Caco-2 (cell line): ENCODE data around the gene UBE2O. TPM values are rescaled to one million over a fixed set of nuclear protein-coding genes. Genes with fewer than 3 reads are reported as not detected.

Experiments used
- BruUV-seq: library from RNA; stranded (reverse); fragments of 400-500 nt; replicated peaks from 2 replicates; lab custom pipeline; 2021; lab: Mats Ljungman, UMichigan
- CTCF ChIA-PET: fragments of 300-600 bp; sonication (Branson Sonifier 250); formaldehyde crosslinking; loops from one replicate; lab custom pipeline; 2022; ENCODE audit warnings: antibody characterized with exemption; lab: Charles Lee
- POLR2A ChIA-PET: fragments of 300-600 bp; sonication (Branson Sonifier 250); formaldehyde crosslinking; loops from one replicate; lab custom pipeline; 2022; ENCODE audit warnings: antibody characterized with exemption; lab: Charles Lee
- DNase-seq, 2 experiments: peaks; one replicate each; pipeline versions ENCODE4 v3.0.0 to v3.0.0-alpha.2; 2020 to 2022
- H3K27me3 ChIP-seq: replicated peaks from 2 replicates; pipeline ENCODE4 v1.6.0; 2011; ENCODE audit warnings: low read length; ENCODE audit not compliant: control insufficient read depth, insufficient read depth
- H3K36me3 ChIP-seq: 2 replicates; pipeline ENCODE4 v1.5.1; 2011; ENCODE audit warnings: low read length; ENCODE audit not compliant: control insufficient read depth, insufficient read depth
- H3K4me1 ChIP-seq: fragments of 250-450 bp; sonication (Bioruptor Pico); 2 replicates; pipeline ENCODE4 v1.5.1; 2020; ENCODE audit warnings: mild to moderate bottlenecking
- H3K4me3 ChIP-seq: 2 replicates; pipeline ENCODE4 v1.5.1; 2011; ENCODE audit warnings: low read depth, mild to moderate bottlenecking, control low read depth, low read length
- H3K9me3 ChIP-seq: fragments of 250-450 bp; sonication (Bioruptor Pico); 2 replicates; pipeline ENCODE4 v1.5.1; 2020; ENCODE audit warnings: mild to moderate bottlenecking, moderate library complexity
- H3K27ac Mint-ChIP-seq: one replicate; pipeline ENCODE4 v1.8.0; 2022; ENCODE audit warnings: mixed read lengths; ENCODE audit not compliant: unreplicated experiment
- H3K27me3 Mint-ChIP-seq: one replicate; pipeline ENCODE4 v1.8.0; 2022; ENCODE audit warnings: mixed read lengths; ENCODE audit not compliant: insufficient read depth, unreplicated experiment
- H3K36me3 Mint-ChIP-seq: one replicate; pipeline ENCODE4 v1.8.0; 2022; ENCODE audit warnings: mild to moderate bottlenecking, mixed read lengths; ENCODE audit not compliant: insufficient read depth, unreplicated experiment
- H3K4me1 Mint-ChIP-seq: one replicate; pipeline ENCODE4 v1.8.0; 2022; ENCODE audit warnings: low read depth, mixed read lengths; ENCODE audit not compliant: unreplicated experiment
- H3K4me3 Mint-ChIP-seq: one replicate; pipeline ENCODE4 v1.8.0; 2022; ENCODE audit warnings: mild to moderate bottlenecking, moderate library complexity, mixed read lengths; ENCODE audit not compliant: unreplicated experiment
- H3K9me3 Mint-ChIP-seq: one replicate; pipeline ENCODE4 v1.8.0; 2022; ENCODE audit warnings: mixed read lengths; ENCODE audit not compliant: unreplicated experiment
- intact Hi-C: fragments of 100-400 bp; cut with micrococcal nuclease; formaldehyde crosslinking; loops from one replicate; pipeline ENCODE4 v1.10.0; 2022; ENCODE audit not compliant: unreplicated experiment
- total RNA-seq: library from RNA; stranded (reverse); gene quantifications from 2 replicates; pipeline ENCODE4 v1.2.3, GENCODE V29; 2022
- TF ChIP-seq, protein P1 (sequence below), 2 experiments: fragments of 200-600 bp in 1 of 2; IDR thresholded peaks; 1 replicate in 1 of 2; 2 replicates in 1 of 2; pipeline versions ENCODE4 v1.5.1 to v1.8.0; 2011 to 2022; ENCODE audit warnings: antibody characterized with exemption in 1 of 2, control low read depth in 1 of 2, inconsistent platforms in 1 of 2, low read depth in 1 of 2, low read length in 1 of 2, mild to moderate bottlenecking in 1 of 2, moderate library complexity in 1 of 2; ENCODE audit not compliant: insufficient read depth in 1 of 2, severe bottlenecking in 1 of 2, unreplicated experiment in 1 of 2

UBE2O gene
- total RNA-seq, 1 experiment from 2014 or later, result 37.6 TPM

DNA sequence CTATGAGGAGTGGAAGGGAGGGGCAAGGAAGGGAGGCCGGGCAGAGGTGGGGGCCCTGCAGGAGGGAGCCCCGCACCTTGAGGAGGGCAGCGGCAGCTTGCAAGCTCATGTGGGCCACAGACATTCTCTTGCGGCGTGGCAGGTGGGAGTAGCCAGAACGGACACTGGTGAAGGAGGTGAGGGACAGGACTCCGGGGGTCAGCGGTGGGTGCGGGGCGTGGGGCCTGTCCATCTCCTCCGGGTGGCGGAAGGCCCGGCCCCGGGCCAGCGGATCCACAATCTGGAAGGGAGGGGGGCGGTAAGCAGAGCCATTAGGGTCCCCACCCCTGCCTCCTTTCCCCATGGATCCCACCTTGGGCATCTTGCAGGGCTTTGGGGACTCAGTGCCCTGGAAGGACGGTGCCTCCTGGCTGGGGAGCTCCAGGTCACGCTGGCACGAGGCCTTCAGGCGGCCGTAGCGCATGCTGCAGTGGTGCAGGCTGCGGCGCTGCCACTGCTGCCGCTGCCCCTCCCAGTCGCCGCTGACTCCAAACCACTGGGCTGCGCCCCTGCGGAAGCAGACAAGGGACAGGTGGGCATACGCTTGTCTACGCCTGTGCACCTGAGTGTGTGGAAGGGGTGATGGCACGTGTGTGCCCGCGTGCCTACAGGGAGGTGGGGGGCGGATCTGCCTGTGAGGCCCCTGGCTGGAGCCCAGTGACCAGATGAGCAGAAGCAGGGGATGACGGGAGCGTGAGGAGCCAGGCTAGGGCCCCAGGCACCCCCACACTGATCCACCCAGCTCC, 26.0 kb upstream of the UBE2O start:
- POLR2A ChIA-PET, result no interaction called here
- H3K27me3 Mint-ChIP-seq, result no peaks in the 10 kb centered on the region

DNA sequence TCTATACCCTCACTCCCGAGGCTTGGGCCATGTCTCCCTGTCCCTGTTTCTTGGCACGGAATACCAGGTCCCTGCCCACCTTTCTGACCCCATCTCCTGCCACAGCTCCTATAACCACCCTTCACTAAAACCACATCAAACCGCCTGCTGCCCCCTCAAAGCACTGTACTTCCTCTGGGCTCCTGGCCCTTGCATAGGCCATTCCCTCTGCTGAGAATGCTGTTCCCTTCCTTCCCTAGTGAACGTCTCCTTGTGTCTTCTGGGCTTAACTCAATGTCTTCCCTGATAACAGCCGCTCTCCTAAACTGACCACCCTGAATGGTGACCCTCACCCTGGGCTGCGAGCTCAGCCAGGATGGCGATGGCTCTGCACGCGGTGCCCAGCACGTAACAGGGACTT, 25.1 kb upstream of the UBE2O start:
- BruUV-seq, result no TSS peak
- Mint-ChIP-seq H3K27ac (no peak overlapping the region), H3K4me3 (no peak overlapping the region), H3K27me3 (no peaks in the 10 kb centered on the region), H3K4me1 (peaks cover 5% of the 10 kb centered on the region), H3K9me3 (no peaks in the 10 kb centered on the region), H3K36me3 (peaks cover 15% of the 10 kb centered on the region)
- Histone ChIP-seq H3K27me3 (no peaks in the 10 kb centered on the region), H3K36me3 (no peaks in the 10 kb centered on the region; the same call in 1 of the 2 replicates), H3K9me3 (no peaks in the 10 kb centered on the region), H3K4me1 (peaks cover 6% of the 10 kb centered on the region; the same call in 1 of the 2 replicates), H3K4me3 (no peak overlapping the region)
- ChIA-PET POLR2A (no interaction called here), CTCF (interaction anchor here (0.7 kb wide), 1 partner anchor 22 kb away, joined by 6 read pairs; no protein-coding TSS in a partner anchor)
- DNase-seq, result no peak
- intact Hi-C loops, result no loop called here
- TF ChIP-seq, protein P1, sequence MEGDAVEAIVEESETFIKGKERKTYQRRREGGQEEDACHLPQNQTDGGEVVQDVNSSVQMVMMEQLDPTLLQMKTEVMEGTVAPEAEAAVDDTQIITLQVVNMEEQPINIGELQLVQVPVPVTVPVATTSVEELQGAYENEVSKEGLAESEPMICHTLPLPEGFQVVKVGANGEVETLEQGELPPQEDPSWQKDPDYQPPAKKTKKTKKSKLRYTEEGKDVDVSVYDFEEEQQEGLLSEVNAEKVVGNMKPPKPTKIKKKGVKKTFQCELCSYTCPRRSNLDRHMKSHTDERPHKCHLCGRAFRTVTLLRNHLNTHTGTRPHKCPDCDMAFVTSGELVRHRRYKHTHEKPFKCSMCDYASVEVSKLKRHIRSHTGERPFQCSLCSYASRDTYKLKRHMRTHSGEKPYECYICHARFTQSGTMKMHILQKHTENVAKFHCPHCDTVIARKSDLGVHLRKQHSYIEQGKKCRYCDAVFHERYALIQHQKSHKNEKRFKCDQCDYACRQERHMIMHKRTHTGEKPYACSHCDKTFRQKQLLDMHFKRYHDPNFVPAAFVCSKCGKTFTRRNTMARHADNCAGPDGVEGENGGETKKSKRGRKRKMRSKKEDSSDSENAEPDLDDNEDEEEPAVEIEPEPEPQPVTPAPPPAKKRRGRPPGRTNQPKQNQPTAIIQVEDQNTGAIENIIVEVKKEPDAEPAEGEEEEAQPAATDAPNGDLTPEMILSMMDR (IDR thresholded peaks at IDR 0.05; ENCODE audit: insufficient read depth in 1 of 2, low read depth in 1 of 2, low read length in 1 of 2, severe bottlenecking in 1 of 2, unreplicated experiment in 1 of 2), result no peak

More for the DNA sequence above, 26.0 kb upstream of the UBE2O start:
- Mint-ChIP-seq H3K4me3 (no peak overlapping the region), H3K36me3 (peaks cover 15% of the 10 kb centered on the region), H3K9me3 (no peaks in the 10 kb centered on the region), H3K4me1 (peaks cover 8% of the 10 kb centered on the region), H3K27ac (no peak overlapping the region)
- Histone ChIP-seq H3K36me3 (no peaks in the 10 kb centered on the region; the same call in 1 of the 2 replicates), H3K4me3 (no peak overlapping the region), H3K9me3 (no peaks in the 10 kb centered on the region), H3K27me3 (no peaks in the 10 kb centered on the region), H3K4me1 (peaks cover 6% of the 10 kb centered on the region; the same call in 1 of the 2 replicates)
- CTCF ChIA-PET, result no interaction called here
- no peak for DNase-seq
- BruUV-seq, result no TSS peak
- TF ChIP-seq, protein P1 (IDR thresholded peaks at IDR 0.05; ENCODE audit: insufficient read depth in 1 of 2, low read depth in 1 of 2, low read length in 1 of 2, severe bottlenecking in 1 of 2, unreplicated experiment in 1 of 2), result no peak
- intact Hi-C loops, result no loop called here

DNA sequence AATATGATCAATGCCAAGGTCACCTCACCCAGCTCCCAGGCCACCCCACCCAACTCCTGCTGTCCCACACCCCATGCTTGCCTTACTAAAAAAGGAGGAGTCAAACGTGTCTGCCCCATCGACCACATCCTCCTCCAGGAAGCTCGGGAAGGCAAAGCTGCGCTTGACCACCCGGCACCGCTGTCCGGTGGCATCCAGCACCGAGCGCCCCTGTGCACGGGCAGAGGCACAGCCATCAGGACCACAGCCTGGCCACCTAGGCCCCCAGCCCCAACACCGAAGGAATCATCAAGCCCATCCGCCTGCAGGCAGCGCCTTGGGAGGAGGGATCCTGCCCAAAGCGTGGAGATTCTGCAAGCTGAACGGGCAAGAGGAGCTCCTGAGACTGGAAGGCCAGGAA, 24.6 kb upstream of the UBE2O start:
- H3K9me3 ChIP-seq, result no peaks in the 10 kb centered on the region
- H3K27me3 ChIP-seq, result no peaks in the 10 kb centered on the region
- POLR2A ChIA-PET, result interaction anchor here (0.7 kb wide), 1 partner anchor 251 kb away, joined by 3 read pairs; no protein-coding TSS in a partner anchor
- Mint-ChIP-seq H3K27me3 (no peaks in the 10 kb centered on the region), H3K4me1 (peaks cover 5% of the 10 kb centered on the region), H3K4me3 (no peak overlapping the region), H3K9me3 (no peaks in the 10 kb centered on the region), H3K36me3 (peaks cover 20% of the 10 kb centered on the region), H3K27ac (no peak overlapping the region)
- no peaks in the 10 kb centered on the region; the same call in 1 of the 2 replicates for H3K36me3 ChIP-seq
- intact Hi-C loops, result no loop called here
- H3K4me1 ChIP-seq, result peaks cover 6% of the 10 kb centered on the region; the same call in 1 of the 2 replicates
- CTCF ChIA-PET, result interaction anchor here (0.7 kb wide), 1 partner anchor 22 kb away, joined by 6 read pairs; no protein-coding TSS in a partner anchor
- DNase-seq, result no peak
- no TSS peak for BruUV-seq
- H3K4me3 ChIP-seq, result no peak overlapping the region
- TF ChIP-seq, protein P1 (IDR thresholded peaks at IDR 0.05; ENCODE audit: insufficient read depth in 1 of 2, low read depth in 1 of 2, low read length in 1 of 2, severe bottlenecking in 1 of 2, unreplicated experiment in 1 of 2), result no peak
